CD4-positive, alpha-beta T cell (primary cell): Measurements from ENCODE around the gene AUTS2. TPM values are rescaled to one million over a fixed set of nuclear protein-coding genes. Genes with fewer than 3 reads are reported as not detected.

Experiments used
- ATAC-seq: fragments of 200-7000 bp; cut with Tn5 transposase; one replicate; pipeline ENCODE4 v1.10.0; 2022; ENCODE audit warnings: mild to moderate bottlenecking; ENCODE audit not compliant: poor library complexity
- CTCF ChIA-PET: fragments of 350-600 bp; sonication (Branson Sonifier 250); formaldehyde crosslinking; loops from one replicate; lab custom pipeline; 2021; ENCODE audit warnings: antibody characterized with exemption, inconsistent platforms; lab: Charles Lee
- POLR2A ChIA-PET: fragments of 350-600 bp; sonication (Branson Sonifier 250); formaldehyde crosslinking; loops from one replicate; lab custom pipeline; 2021; ENCODE audit warnings: antibody characterized with exemption, inconsistent platforms; lab: Charles Lee
- DNase-seq, 14 experiments: peaks; one replicate each; pipeline ENCODE4 v3.0.0-alpha.2; 2013 to 2020; ENCODE audit warnings: mixed read lengths in 2 of 14
- H3K27ac ChIP-seq, 2 donors: one replicate each; pipeline versions ENCODE4 v1.5.1 to v1.7.0; 2013; ENCODE audit warnings: low read length in 2 of 2, low read depth in 1 of 2, mild to moderate bottlenecking in 1 of 2
- H3K27me3 ChIP-seq, 2 experiments: 1 replicate in 1 of 2; 2 replicates in 1 of 2; pipeline versions ENCODE4 v1.6.1 to v1.7.0; 2013; ENCODE audit warnings: low read length in 2 of 2, control low read depth in 1 of 2, mild to moderate bottlenecking in 1 of 2, moderate library complexity in 1 of 2; ENCODE audit not compliant: insufficient read depth in 2 of 2, control insufficient read depth in 1 of 2
- H3K36me3 ChIP-seq: one replicate; pipeline ENCODE4 v1.6.1; 2013; ENCODE audit warnings: low read length, control low read depth; ENCODE audit not compliant: insufficient read depth
- H3K4me1 ChIP-seq: one replicate; pipeline ENCODE4 v1.6.1; 2013; ENCODE audit warnings: low read length, control low read depth; ENCODE audit not compliant: insufficient read depth
- H3K4me3 ChIP-seq: one replicate; pipeline ENCODE4 v1.5.1; 2013; ENCODE audit warnings: mild to moderate bottlenecking, low read length, moderate library complexity
- H3K9me3 ChIP-seq, 2 experiments: 1 replicate in 1 of 2; 2 replicates in 1 of 2; pipeline versions ENCODE4 v1.6.1 to v1.7.0; 2013; ENCODE audit warnings: low read length in 2 of 2, mild to moderate bottlenecking in 2 of 2, control low read depth in 1 of 2, moderate library complexity in 1 of 2; ENCODE audit not compliant: control insufficient read depth in 1 of 2, insufficient read depth in 1 of 2
- H3K27ac Mint-ChIP-seq: one replicate; pipeline ENCODE4 v1.8.0; 2020; ENCODE audit warnings: mixed read lengths
- H3K27me3 Mint-ChIP-seq: one replicate; pipeline ENCODE4 v1.8.0; 2021; ENCODE audit warnings: mixed read lengths
- H3K36me3 Mint-ChIP-seq: one replicate; pipeline ENCODE4 v1.8.0; 2021; ENCODE audit warnings: low read depth, mixed read lengths
- H3K4me1 Mint-ChIP-seq: one replicate; pipeline ENCODE4 v1.8.0; 2021; ENCODE audit warnings: low read depth, mixed read lengths
- H3K4me3 Mint-ChIP-seq: one replicate; pipeline ENCODE4 v1.8.0; 2020; ENCODE audit warnings: mild to moderate bottlenecking, mixed read lengths
- H3K9me3 Mint-ChIP-seq: one replicate; pipeline ENCODE4 v1.8.0; 2020; ENCODE audit warnings: mixed read lengths
- intact Hi-C, 2 experiments: fragments of 100-400 bp; cut with DNase I in 1 of 2; cut with micrococcal nuclease in 1 of 2; formaldehyde crosslinking; loops; one replicate each; pipeline versions ENCODE4 v1.15.1 to v1.9.0; 2023 to 2025; cut with DNase I, micrococcal nuclease
- total RNA-seq, 174 experiments: library from RNA in 2 of 174; stranded (reverse) in 2 of 174; gene quantifications; one replicate each; pipeline ENCODE4 v1.2.3 and lab custom pipeline; 2021 to 2026
- TF ChIP-seq, protein P1 (sequence below): fragments of 200-600 bp; IDR thresholded peaks from one replicate; pipeline ENCODE4 v1.8.0; 2022; ENCODE audit warnings: antibody characterized with exemption, mild to moderate bottlenecking

Gene AUTS2
- total RNA-seq, 2 experiments from 2014 or later, result 43.6 to 47.6 TPM

DNA sequence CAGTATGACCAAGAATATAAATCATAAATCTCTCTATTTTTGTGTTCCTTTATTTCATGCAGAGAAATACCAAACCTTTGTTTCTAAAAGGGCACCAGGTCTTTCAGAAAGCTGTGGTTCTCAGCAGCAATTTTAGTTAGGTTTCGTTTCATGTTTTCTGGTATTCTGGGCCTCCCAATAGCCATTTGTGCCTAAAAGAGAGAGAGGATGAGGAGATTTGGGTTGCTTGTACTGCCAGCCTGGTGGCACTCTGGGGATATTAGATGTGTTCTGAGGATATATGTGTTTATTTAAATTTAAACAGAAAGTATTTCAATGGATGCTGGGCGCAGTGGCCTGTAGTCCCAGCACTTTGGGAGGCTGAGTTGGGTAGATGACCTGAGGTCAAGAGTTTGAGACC is 471.7 kb downstream of the AUTS2 start:
- Histone ChIP-seq H3K27me3 (no peaks in the 10 kb centered on the region), H3K27ac (no peak overlapping the region), H3K36me3 (no peaks in the 10 kb centered on the region), H3K4me3 (no peak overlapping the region), H3K9me3 (no peaks in the 10 kb centered on the region), H3K4me1 (no peaks in the 10 kb centered on the region)
- ChIA-PET CTCF (no interaction called here), POLR2A (no interaction called here)
- Mint-ChIP-seq H3K4me3 (no peak overlapping the region), H3K36me3 (no peaks in the 10 kb centered on the region), H3K4me1 (no peaks in the 10 kb centered on the region), H3K27ac (no peak overlapping the region), H3K9me3 (no peaks in the 10 kb centered on the region), H3K27me3 (no peaks in the 10 kb centered on the region)
- TF ChIP-seq, protein P1, sequence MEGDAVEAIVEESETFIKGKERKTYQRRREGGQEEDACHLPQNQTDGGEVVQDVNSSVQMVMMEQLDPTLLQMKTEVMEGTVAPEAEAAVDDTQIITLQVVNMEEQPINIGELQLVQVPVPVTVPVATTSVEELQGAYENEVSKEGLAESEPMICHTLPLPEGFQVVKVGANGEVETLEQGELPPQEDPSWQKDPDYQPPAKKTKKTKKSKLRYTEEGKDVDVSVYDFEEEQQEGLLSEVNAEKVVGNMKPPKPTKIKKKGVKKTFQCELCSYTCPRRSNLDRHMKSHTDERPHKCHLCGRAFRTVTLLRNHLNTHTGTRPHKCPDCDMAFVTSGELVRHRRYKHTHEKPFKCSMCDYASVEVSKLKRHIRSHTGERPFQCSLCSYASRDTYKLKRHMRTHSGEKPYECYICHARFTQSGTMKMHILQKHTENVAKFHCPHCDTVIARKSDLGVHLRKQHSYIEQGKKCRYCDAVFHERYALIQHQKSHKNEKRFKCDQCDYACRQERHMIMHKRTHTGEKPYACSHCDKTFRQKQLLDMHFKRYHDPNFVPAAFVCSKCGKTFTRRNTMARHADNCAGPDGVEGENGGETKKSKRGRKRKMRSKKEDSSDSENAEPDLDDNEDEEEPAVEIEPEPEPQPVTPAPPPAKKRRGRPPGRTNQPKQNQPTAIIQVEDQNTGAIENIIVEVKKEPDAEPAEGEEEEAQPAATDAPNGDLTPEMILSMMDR, result no peak
- no peak for DNase-seq
- ATAC-seq, result no peak
- intact Hi-C loops, result no loop called here

DNA sequence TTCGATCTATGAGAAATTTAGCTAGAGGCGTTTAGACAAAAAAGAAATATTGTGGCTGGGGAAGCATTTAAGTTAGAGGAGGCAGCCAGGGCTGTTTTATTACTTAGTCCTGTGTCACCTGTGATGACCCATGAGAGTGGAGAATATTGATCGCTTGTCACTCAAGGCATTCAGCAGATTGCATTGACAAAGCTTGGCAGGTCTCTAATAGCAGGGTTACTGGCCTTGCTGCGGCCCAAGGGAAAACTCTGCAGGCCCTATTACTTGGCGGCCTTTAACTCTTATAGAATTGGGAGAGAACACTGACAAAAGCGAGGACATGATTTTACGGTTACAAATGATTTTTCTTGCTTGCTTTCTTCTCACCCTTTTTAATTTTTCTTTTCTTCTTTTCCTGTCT is 473.5 kb downstream of the AUTS2 start:
- ATAC-seq (no peak), DNase-seq (no peak)
- H3K4me1 ChIP-seq, result no peaks in the 10 kb centered on the region
- ChIA-PET CTCF (no interaction called here), POLR2A (no interaction called here)
- no peak overlapping the region for H3K27ac ChIP-seq
- no peaks in the 10 kb centered on the region for H3K9me3 ChIP-seq
- H3K36me3 Mint-ChIP-seq, result no peaks in the 10 kb centered on the region
- no peak overlapping the region for H3K27ac Mint-ChIP-seq
- no peaks in the 10 kb centered on the region for H3K4me1 Mint-ChIP-seq
- intact Hi-C loops, result no loop called here
- TF ChIP-seq, protein P1, result no peak
- no peaks in the 10 kb centered on the region for H3K36me3 ChIP-seq
- no peaks in the 10 kb centered on the region for H3K27me3 ChIP-seq
- no peaks in the 10 kb centered on the region for H3K9me3 Mint-ChIP-seq
- no peaks in the 10 kb centered on the region for H3K27me3 Mint-ChIP-seq
- no peak overlapping the region for H3K4me3 Mint-ChIP-seq
- H3K4me3 ChIP-seq, result no peak overlapping the region

GRCh38 chr7:70072220-70072619 is 473.9 kb downstream of the AUTS2 start:
- no peaks in the 10 kb centered on the region for H3K4me1 Mint-ChIP-seq
- Histone ChIP-seq H3K27me3 (no peaks in the 10 kb centered on the region), H3K36me3 (no peaks in the 10 kb centered on the region), H3K9me3 (no peaks in the 10 kb centered on the region), H3K27ac (no peak overlapping the region), H3K4me1 (no peaks in the 10 kb centered on the region), H3K4me3 (no peak overlapping the region)
- TF ChIP-seq, protein P1, result no peak
- H3K9me3 Mint-ChIP-seq, result no peaks in the 10 kb centered on the region
- DNase-seq, result no peak
- H3K27me3 Mint-ChIP-seq, result no peaks in the 10 kb centered on the region
- intact Hi-C loops, result no loop called here
- no peak for ATAC-seq
- ChIA-PET POLR2A (no interaction called here), CTCF (no interaction called here)
- H3K36me3 Mint-ChIP-seq, result no peaks in the 10 kb centered on the region
- H3K4me3 Mint-ChIP-seq, result no peak overlapping the region
- H3K27ac Mint-ChIP-seq, result no peak overlapping the region
